GM23338 (cell line): ENCODE measurements around the gene GALNT16. TPM values are rescaled to one million over a fixed set of nuclear protein-coding genes. Genes with fewer than 3 reads are reported as not detected.
A peak's percentile ranks its signal among the peaks of the same experiment; 100 is the strongest.

Experiments used
- ATAC-seq: fragments of 200-7000 bp; cut with Tn5 transposase; 3 replicates; pipeline ENCODE4 v1.9.1; 2020
- DNase-seq: peaks from one replicate; pipeline ENCODE4 v3.0.0-alpha.2; 2015; ENCODE audit warnings: low spot score
- H2AFZ ChIP-seq: fragments of 200-600 bp; sonication (generic); 2 replicates; pipeline ENCODE4 v1.8.0; 2016; ENCODE audit warnings: antibody characterized with exemption, mild to moderate bottlenecking, moderate library complexity
- H3F3A ChIP-seq: fragments of 200-600 bp; sonication (generic); replicated peaks from 2 replicates; pipeline ENCODE4 v1.8.0; 2017; ENCODE audit warnings: antibody characterized with exemption, mixed run types, low read depth
- H3K27ac ChIP-seq: fragments of 200-600 bp; sonication (generic); 2 replicates; pipeline ENCODE4 v1.6.1; 2016; ENCODE audit warnings: low read depth
- H3K27me3 ChIP-seq: fragments of 200-600 bp; sonication (generic); 2 replicates; pipeline ENCODE4 v1.8.0; 2016; ENCODE audit warnings: mild to moderate bottlenecking, mixed run types, moderate library complexity; ENCODE audit not compliant: insufficient read depth
- H3K36me3 ChIP-seq: fragments of 200-600 bp; sonication (generic); 2 replicates; pipeline ENCODE4 v1.8.0; 2016; ENCODE audit warnings: mild to moderate bottlenecking; ENCODE audit not compliant: insufficient read depth
- H3K4me1 ChIP-seq: fragments of 200-600 bp; sonication (generic); 2 replicates; pipeline ENCODE4 v1.8.0; 2016; ENCODE audit warnings: mild to moderate bottlenecking, moderate library complexity; ENCODE audit not compliant: insufficient read depth
- H3K4me2 ChIP-seq: fragments of 200-600 bp; sonication (generic); 2 replicates; pipeline ENCODE4 v1.7.1; 2017; ENCODE audit warnings: mixed run types
- H3K4me3 ChIP-seq: fragments of 200-600 bp; sonication (generic); 2 replicates; pipeline ENCODE4 v1.6.1; 2016; ENCODE audit warnings: mixed run types
- H3K79me2 ChIP-seq: fragments of 200-600 bp; sonication (generic); replicated peaks from 2 replicates; pipeline ENCODE4 v1.8.0; 2017; ENCODE audit warnings: mild to moderate bottlenecking; ENCODE audit not compliant: insufficient read depth
- H3K9me2 ChIP-seq: fragments of 200-600 bp; sonication (generic); 2 replicates; pipeline ENCODE4 v1.8.0; 2017; ENCODE audit not compliant: insufficient read depth
- H4K20me1 ChIP-seq: fragments of 200-600 bp; sonication (generic); replicated peaks from 2 replicates; pipeline ENCODE4 v1.8.0; 2017; ENCODE audit warnings: mild to moderate bottlenecking; ENCODE audit not compliant: insufficient read depth
- H3K27ac Mint-ChIP-seq: 2 replicates; pipeline ENCODE4 v1.8.0; 2020; ENCODE audit warnings: inconsistent platforms, mild to moderate bottlenecking, moderate library complexity, mixed read lengths
- H3K27me3 Mint-ChIP-seq: 3 replicates; pipeline ENCODE4 v1.8.0; 2022; ENCODE audit warnings: low read depth, mild to moderate bottlenecking, moderate library complexity, mixed read lengths, inconsistent platforms; ENCODE audit not compliant: insufficient read depth, poor library complexity
- H3K36me3 Mint-ChIP-seq: 3 replicates; pipeline ENCODE4 v1.8.0; 2021; ENCODE audit warnings: low read depth, mild to moderate bottlenecking, inconsistent platforms, moderate library complexity, mixed read lengths
- H3K4me1 Mint-ChIP-seq: 3 replicates; pipeline ENCODE4 v1.8.0; 2020; ENCODE audit warnings: mild to moderate bottlenecking, inconsistent platforms, mixed read lengths
- H3K4me3 Mint-ChIP-seq: 3 replicates; pipeline ENCODE4 v1.8.0; 2021; ENCODE audit warnings: moderate library complexity, mild to moderate bottlenecking, inconsistent platforms, mixed read lengths
- H3K9me3 Mint-ChIP-seq: 3 replicates; pipeline ENCODE4 v1.8.0; 2020; ENCODE audit warnings: moderate library complexity, mild to moderate bottlenecking, inconsistent platforms, mixed read lengths
- CREB1 ChIP-seq: fragments of 250-450 bp; sonication (Bioruptor Pico); IDR thresholded peaks from 2 replicates; pipeline ENCODE4 v1.5.0; 2020; ENCODE audit warnings: low read depth, mild to moderate bottlenecking, moderate library complexity
- EZH2 ChIP-seq: fragments of 200-600 bp; sonication (generic); IDR thresholded peaks from one replicate; pipeline ENCODE4 v1.8.0; 2017; ENCODE audit warnings: antibody characterized with exemption, mild to moderate bottlenecking, low read depth; ENCODE audit not compliant: unreplicated experiment
- EZH2phosphoT487 ChIP-seq: fragments of 200-600 bp; sonication (generic); IDR thresholded peaks from one replicate; pipeline ENCODE4 v1.8.1; 2018; ENCODE audit warnings: antibody characterized with exemption; ENCODE audit not compliant: unreplicated experiment
- JUNB ChIP-seq: IDR thresholded peaks from one replicate; pipeline ENCODE4 v1.6.1; 2016; ENCODE audit warnings: antibody characterized with exemption; ENCODE audit not compliant: unreplicated experiment
- NANOG ChIP-seq: IDR thresholded peaks from 2 replicates; pipeline ENCODE4 v1.6.1; 2016; ENCODE audit warnings: antibody characterized with exemption, borderline replicate concordance
- POLR2AphosphoS5 ChIP-seq: IDR thresholded peaks from 2 replicates; pipeline ENCODE4 v1.6.1; 2016; ENCODE audit warnings: antibody characterized with exemption, low read depth
- STAT1 ChIP-seq: IDR thresholded peaks from one replicate; pipeline ENCODE4 v1.6.1; 2016; ENCODE audit warnings: antibody characterized with exemption; ENCODE audit not compliant: unreplicated experiment
- ZNF114 ChIP-seq: fragments of 250-450 bp; sonication (Bioruptor Pico); IDR thresholded peaks from 2 replicates; pipeline ENCODE4 v1.5.0; 2020; ENCODE audit warnings: mild to moderate bottlenecking, moderate library complexity
- ZNF331 ChIP-seq: fragments of 250-450 bp; sonication (Bioruptor Pico); IDR thresholded peaks from 2 replicates; pipeline ENCODE4 v1.5.0; 2020; ENCODE audit warnings: low read depth, mild to moderate bottlenecking, moderate library complexity
- polyA plus RNA-seq: library from polyadenylated mRNA; unstranded; fragments of >200 nt; fragmentation: Nextera tagmentation; extraction: Ambion mirVana; gene quantifications from 2 replicates; pipeline ENCODE4 v1.2.1, GENCODE V29; 2016
- total RNA-seq: library from RNA; depleted of rRNA; stranded (reverse); fragments of >200 nt; shearing (Covaris generic); gene quantifications from 2 replicates; pipeline ENCODE4 v1.2.3, GENCODE V29; 2014
- TF ChIP-seq, protein P1 (sequence below): fragments of 250-450 bp; sonication (Bioruptor Pico); IDR thresholded peaks from 2 replicates; pipeline ENCODE4 v1.5.0; 2020; ENCODE audit warnings: mild to moderate bottlenecking, moderate library complexity
- TF ChIP-seq, protein P2 (sequence below): IDR thresholded peaks from 2 replicates; pipeline ENCODE4 v1.6.1; 2016; ENCODE audit warnings: antibody characterized with exemption
- TF ChIP-seq, protein P3 (sequence below), 2 experiments: fragments of 200-600 bp in 1 of 2; sonication (generic) in 1 of 2; conservative IDR thresholded peaks; 2 replicates each; pipeline versions ENCODE4 v1.5.1 to v1.6.1; 2016 to 2017; ENCODE audit warnings: antibody characterized with exemption in 2 of 2, low read depth in 2 of 2, mild to moderate bottlenecking in 2 of 2, moderate library complexity in 1 of 2
- TF ChIP-seq, protein P4 (sequence below): IDR thresholded peaks from one replicate; pipeline ENCODE4 v1.6.1; 2018; ENCODE audit warnings: antibody characterized with exemption; ENCODE audit not compliant: unreplicated experiment

Gene GALNT16
- total and polyA plus RNA-seq, 2 experiments from 2014 or later = 1.5 to 2.9 TPM

DNA sequence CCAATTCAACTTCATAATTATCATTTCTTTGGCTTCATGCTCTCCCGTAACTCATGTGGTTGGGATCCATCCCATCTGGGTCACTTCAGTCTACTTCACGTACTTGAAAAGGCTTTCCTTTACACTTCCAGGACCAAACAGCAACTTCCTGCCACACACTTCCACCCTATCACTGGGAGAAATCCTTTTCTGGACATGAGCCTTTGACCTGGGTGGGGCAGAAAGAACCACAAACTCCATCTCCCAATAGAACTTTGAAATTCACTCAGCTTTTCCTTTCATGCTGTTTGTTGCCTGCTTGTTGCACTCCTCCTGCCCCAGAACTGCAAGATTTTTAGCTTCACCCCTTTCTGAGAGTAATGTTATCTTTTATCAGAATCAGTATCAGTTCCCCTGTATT is 18.4 kb upstream of the GALNT16 start:
- Mint-ChIP-seq H3K4me1 (peaks cover 5% of the 10 kb centered on the region), H3K36me3 (peaks cover 11% of the 10 kb centered on the region; the same call in 2 of the 3 replicates), H3K27ac (no peak overlapping the region), H3K27me3 (no peaks in the 10 kb centered on the region), H3K4me3 (no peak overlapping the region), H3K9me3 (no peaks in the 10 kb centered on the region)
- Histone ChIP-seq H2AFZ (no peak overlapping the region), H3K79me2 (no peaks in the 10 kb centered on the region), H3K27ac (peak overlapping the region; percentile 73; the same call in 1 of the 2 replicates), H3K4me2 (no peak overlapping the region), H4K20me1 (no peaks in the 10 kb centered on the region), H3K4me1 (no peaks in the 10 kb centered on the region), H3K4me3 (no peak overlapping the region), H3K36me3 (peaks cover 4% of the 10 kb centered on the region; the same call in 1 of the 2 replicates), H3K27me3 (no peaks in the 10 kb centered on the region), H3F3A (no peaks in the 10 kb centered on the region), H3K9me2 (no peaks in the 10 kb centered on the region)
- no peak for DNase-seq
- no peak for ATAC-seq
- no peak for TF ChIP-seq STAT1
- TF ChIP-seq, protein P1, sequence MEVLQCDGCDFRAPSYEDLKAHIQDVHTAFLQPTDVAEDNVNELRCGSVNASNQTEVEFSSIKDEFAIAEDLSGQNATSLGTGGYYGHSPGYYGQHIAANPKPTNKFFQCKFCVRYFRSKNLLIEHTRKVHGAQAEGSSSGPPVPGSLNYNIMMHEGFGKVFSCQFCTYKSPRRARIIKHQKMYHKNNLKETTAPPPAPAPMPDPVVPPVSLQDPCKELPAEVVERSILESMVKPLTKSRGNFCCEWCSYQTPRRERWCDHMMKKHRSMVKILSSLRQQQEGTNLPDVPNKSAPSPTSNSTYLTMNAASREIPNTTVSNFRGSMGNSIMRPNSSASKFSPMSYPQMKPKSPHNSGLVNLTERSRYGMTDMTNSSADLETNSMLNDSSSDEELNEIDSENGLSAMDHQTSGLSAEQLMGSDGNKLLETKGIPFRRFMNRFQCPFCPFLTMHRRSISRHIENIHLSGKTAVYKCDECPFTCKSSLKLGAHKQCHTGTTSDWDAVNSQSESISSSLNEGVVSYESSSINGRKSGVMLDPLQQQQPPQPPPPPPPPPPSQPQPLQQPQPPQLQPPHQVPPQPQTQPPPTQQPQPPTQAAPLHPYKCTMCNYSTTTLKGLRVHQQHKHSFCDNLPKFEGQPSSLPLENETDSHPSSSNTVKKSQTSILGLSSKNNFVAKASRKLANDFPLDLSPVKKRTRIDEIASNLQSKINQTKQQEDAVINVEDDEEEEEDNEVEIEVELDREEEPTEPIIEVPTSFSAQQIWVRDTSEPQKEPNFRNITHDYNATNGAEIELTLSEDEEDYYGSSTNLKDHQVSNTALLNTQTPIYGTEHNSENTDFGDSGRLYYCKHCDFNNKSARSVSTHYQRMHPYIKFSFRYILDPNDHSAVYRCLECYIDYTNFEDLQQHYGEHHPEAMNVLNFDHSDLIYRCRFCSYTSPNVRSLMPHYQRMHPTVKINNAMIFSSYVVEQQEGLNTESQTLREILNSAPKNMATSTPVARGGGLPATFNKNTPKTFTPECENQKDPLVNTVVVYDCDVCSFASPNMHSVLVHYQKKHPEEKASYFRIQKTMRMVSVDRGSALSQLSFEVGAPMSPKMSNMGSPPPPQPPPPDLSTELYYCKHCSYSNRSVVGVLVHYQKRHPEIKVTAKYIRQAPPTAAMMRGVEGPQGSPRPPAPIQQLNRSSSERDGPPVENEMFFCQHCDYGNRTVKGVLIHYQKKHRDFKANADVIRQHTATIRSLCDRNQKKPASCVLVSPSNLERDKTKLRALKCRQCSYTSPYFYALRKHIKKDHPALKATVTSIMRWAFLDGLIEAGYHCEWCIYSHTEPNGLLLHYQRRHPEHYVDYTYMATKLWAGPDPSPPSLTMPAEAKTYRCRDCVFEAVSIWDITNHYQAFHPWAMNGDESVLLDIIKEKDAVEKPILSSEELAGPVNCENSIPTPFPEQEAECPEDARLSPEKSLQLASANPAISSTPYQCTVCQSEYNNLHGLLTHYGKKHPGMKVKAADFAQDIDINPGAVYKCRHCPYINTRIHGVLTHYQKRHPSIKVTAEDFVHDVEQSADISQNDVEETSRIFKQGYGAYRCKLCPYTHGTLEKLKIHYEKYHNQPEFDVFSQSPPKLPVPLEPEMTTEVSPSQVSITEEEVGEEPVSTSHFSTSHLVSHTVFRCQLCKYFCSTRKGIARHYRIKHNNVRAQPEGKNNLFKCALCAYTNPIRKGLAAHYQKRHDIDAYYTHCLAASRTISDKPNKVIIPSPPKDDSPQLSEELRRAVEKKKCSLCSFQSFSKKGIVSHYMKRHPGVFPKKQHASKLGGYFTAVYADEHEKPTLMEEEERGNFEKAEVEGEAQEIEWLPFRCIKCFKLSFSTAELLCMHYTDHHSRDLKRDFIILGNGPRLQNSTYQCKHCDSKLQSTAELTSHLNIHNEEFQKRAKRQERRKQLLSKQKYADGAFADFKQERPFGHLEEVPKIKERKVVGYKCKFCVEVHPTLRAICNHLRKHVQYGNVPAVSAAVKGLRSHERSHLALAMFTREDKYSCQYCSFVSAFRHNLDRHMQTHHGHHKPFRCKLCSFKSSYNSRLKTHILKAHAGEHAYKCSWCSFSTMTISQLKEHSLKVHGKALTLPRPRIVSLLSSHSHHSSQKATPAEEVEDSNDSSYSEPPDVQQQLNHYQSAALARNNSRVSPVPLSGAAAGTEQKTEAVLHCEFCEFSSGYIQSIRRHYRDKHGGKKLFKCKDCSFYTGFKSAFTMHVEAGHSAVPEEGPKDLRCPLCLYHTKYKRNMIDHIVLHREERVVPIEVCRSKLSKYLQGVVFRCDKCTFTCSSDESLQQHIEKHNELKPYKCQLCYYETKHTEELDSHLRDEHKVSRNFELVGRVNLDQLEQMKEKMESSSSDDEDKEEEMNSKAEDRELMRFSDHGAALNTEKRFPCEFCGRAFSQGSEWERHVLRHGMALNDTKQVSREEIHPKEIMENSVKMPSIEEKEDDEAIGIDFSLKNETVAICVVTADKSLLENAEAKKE (CRISPR knock-in tag) = no peak
- TF ChIP-seq, protein P2, sequence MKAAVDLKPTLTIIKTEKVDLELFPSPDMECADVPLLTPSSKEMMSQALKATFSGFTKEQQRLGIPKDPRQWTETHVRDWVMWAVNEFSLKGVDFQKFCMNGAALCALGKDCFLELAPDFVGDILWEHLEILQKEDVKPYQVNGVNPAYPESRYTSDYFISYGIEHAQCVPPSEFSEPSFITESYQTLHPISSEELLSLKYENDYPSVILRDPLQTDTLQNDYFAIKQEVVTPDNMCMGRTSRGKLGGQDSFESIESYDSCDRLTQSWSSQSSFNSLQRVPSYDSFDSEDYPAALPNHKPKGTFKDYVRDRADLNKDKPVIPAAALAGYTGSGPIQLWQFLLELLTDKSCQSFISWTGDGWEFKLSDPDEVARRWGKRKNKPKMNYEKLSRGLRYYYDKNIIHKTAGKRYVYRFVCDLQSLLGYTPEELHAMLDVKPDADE = no peak
- TF ChIP-seq, protein P3, sequence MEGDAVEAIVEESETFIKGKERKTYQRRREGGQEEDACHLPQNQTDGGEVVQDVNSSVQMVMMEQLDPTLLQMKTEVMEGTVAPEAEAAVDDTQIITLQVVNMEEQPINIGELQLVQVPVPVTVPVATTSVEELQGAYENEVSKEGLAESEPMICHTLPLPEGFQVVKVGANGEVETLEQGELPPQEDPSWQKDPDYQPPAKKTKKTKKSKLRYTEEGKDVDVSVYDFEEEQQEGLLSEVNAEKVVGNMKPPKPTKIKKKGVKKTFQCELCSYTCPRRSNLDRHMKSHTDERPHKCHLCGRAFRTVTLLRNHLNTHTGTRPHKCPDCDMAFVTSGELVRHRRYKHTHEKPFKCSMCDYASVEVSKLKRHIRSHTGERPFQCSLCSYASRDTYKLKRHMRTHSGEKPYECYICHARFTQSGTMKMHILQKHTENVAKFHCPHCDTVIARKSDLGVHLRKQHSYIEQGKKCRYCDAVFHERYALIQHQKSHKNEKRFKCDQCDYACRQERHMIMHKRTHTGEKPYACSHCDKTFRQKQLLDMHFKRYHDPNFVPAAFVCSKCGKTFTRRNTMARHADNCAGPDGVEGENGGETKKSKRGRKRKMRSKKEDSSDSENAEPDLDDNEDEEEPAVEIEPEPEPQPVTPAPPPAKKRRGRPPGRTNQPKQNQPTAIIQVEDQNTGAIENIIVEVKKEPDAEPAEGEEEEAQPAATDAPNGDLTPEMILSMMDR (conservative IDR thresholded peaks at IDR 0.05; ENCODE audit: low read depth in 2 of 2) = no peak
- no peak for TF ChIP-seq EZH2phosphoT487
- TF ChIP-seq ZNF114 (CRISPR knock-in tag) = no peak
- TF ChIP-seq ZNF331 (CRISPR knock-in tag) = no peak
- TF ChIP-seq POLR2AphosphoS5 = no peak
- TF ChIP-seq, protein P4, sequence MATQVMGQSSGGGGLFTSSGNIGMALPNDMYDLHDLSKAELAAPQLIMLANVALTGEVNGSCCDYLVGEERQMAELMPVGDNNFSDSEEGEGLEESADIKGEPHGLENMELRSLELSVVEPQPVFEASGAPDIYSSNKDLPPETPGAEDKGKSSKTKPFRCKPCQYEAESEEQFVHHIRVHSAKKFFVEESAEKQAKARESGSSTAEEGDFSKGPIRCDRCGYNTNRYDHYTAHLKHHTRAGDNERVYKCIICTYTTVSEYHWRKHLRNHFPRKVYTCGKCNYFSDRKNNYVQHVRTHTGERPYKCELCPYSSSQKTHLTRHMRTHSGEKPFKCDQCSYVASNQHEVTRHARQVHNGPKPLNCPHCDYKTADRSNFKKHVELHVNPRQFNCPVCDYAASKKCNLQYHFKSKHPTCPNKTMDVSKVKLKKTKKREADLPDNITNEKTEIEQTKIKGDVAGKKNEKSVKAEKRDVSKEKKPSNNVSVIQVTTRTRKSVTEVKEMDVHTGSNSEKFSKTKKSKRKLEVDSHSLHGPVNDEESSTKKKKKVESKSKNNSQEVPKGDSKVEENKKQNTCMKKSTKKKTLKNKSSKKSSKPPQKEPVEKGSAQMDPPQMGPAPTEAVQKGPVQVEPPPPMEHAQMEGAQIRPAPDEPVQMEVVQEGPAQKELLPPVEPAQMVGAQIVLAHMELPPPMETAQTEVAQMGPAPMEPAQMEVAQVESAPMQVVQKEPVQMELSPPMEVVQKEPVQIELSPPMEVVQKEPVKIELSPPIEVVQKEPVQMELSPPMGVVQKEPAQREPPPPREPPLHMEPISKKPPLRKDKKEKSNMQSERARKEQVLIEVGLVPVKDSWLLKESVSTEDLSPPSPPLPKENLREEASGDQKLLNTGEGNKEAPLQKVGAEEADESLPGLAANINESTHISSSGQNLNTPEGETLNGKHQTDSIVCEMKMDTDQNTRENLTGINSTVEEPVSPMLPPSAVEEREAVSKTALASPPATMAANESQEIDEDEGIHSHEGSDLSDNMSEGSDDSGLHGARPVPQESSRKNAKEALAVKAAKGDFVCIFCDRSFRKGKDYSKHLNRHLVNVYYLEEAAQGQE = no peak
- no peak for TF ChIP-seq CREB1 (CRISPR knock-in tag)
- TF ChIP-seq NANOG = no peak
- TF ChIP-seq JUNB = no peak
- TF ChIP-seq EZH2 = no peak
